Measurements from ENCODE around the gene PATZ1.

- TF ChIP-seq, protein P1, sequence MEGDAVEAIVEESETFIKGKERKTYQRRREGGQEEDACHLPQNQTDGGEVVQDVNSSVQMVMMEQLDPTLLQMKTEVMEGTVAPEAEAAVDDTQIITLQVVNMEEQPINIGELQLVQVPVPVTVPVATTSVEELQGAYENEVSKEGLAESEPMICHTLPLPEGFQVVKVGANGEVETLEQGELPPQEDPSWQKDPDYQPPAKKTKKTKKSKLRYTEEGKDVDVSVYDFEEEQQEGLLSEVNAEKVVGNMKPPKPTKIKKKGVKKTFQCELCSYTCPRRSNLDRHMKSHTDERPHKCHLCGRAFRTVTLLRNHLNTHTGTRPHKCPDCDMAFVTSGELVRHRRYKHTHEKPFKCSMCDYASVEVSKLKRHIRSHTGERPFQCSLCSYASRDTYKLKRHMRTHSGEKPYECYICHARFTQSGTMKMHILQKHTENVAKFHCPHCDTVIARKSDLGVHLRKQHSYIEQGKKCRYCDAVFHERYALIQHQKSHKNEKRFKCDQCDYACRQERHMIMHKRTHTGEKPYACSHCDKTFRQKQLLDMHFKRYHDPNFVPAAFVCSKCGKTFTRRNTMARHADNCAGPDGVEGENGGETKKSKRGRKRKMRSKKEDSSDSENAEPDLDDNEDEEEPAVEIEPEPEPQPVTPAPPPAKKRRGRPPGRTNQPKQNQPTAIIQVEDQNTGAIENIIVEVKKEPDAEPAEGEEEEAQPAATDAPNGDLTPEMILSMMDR (tag by site-specific recombination; IDR thresholded peaks at IDR 0.05), result no peak
- TF ChIP-seq, protein P2, sequence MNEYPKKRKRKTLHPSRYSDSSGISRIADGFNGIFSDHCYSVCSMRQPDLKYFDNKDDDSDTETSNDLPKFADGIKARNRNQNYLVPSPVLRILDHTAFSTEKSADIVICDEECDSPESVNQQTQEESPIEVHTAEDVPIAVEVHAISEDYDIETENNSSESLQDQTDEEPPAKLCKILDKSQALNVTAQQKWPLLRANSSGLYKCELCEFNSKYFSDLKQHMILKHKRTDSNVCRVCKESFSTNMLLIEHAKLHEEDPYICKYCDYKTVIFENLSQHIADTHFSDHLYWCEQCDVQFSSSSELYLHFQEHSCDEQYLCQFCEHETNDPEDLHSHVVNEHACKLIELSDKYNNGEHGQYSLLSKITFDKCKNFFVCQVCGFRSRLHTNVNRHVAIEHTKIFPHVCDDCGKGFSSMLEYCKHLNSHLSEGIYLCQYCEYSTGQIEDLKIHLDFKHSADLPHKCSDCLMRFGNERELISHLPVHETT (tag by site-specific recombination; IDR thresholded peaks at IDR 0.05), result no peak
- TF ChIP-seq ZNF658 (tag by site-specific recombination; IDR thresholded peaks at IDR 0.05) (no peak), ZNF423 (tag by site-specific recombination; IDR thresholded peaks at IDR 0.05) (no peak), ZNF521 (tag by site-specific recombination; IDR thresholded peaks at IDR 0.05) (no peak), ZNF416 (tag by site-specific recombination; IDR thresholded peaks at IDR 0.05) (no peak), TCF7L2 (IDR thresholded peaks at IDR 0.05; ENCODE audit: borderline replicate concordance, low read depth, low read length) (no peak), ZNF473 (tag by site-specific recombination; IDR thresholded peaks at IDR 0.05) (no peak), ZBTB7A (tag by site-specific recombination; IDR thresholded peaks at IDR 0.05; ENCODE audit: low read depth) (no peak), ZNF560 (tag by site-specific recombination; IDR thresholded peaks at IDR 0.05; ENCODE audit: borderline replicate concordance) (no peak), ZNF792 (tag by site-specific recombination; IDR thresholded peaks at IDR 0.05) (no peak), ZNF146 (tag by site-specific recombination; IDR thresholded peaks at IDR 0.05) (no peak), ZNF48 (tag by site-specific recombination; IDR thresholded peaks at IDR 0.05) (no peak)
Observed at GRCh38 chr22:31295831-31296657, 50.1 kb downstream of the PATZ1 start.
